GF-D8 (cell line): ENCODE results near the gene SSX2IP.
A peak's percentile ranks its signal among the peaks of the same experiment; 100 is the strongest.
"Not testable (repeated sequence)": the region's sequence is repeated elsewhere in the genome, so short reads cannot be mapped to it uniquely, and the experiment has no call there.

Source experiments
- DNase-seq: peaks from one replicate; lab custom pipeline; 2025; lab: John Stamatoyannopoulos, UW

SSX2IP gene

DNA sequence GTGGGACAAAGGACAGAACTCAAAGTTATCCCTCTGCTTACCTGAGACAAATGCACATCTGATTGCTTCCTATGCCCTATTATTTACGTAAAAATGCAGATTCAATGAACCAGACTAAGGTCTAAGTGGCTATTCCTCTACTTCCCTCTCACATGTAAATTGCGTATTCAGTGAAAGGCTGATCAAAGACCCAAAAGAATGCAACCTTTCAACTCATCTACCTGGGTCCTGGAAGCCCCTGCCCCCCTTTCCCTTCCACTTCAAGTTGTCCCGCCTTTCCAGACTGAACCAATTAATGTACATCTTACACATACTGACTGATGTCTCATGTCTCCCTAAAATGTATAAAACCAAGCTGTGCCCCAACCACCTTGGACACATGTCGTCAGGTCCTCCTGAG is 14.6 kb downstream of the SSX2IP start:
- no peak for DNase-seq

DNA sequence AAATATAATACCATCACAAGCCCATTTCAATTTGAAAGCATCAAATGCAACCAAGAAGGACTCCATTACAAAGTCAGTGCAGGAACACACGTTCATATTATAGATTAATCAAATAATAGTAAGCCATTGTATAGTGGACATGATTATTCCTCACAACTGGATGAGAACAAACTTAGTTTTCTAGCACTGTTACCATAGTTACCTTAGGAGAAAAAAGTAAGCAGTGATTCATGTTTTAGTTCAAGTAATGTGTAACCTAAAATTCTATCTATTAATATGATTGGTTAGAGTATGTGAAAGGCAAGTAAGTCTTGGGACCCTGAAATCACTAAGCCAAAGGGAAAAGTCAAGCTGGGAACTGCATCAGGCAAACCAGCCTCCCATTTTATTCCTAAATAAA is 15.2 kb downstream of the SSX2IP start:
- no peak for DNase-seq

DNA sequence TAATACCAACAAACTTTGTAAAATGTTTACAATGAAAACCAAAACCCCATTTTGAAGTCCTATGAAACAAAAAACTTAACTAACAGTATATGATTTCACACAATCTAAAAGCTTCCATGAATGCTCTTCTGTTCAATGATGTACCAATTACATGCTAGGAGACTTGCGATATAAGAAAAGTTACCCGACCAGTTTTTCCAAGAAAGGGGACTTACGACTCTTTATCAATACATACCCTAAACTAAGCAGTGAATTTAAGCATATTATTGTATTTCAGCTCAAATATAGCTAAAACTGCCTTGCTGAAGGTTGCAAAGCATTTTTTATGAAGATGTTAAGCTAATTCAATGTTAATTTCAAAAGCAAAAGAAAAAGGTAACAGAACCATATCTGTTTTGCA is 15.6 kb downstream of the SSX2IP start:
- DNase-seq, result no peak

DNA sequence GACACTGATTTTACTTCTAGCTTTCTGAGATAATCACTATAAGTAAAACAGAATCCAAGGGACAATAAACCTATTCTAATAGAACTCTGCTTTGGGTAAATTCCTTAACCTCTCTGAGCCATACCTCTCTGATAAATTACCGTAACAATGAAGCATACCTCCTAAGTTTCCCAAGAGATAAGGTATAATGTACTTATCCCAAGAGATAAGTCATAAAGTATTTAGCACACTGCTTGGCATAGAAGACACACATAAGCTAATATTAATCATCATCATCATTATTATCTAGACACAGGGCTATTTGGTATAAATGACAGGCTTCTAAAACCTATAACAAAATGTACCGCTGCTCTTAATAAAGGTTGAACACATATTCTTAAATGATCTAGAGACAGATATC is 16.2 kb downstream of the SSX2IP start:
- no peak for DNase-seq

DNA sequence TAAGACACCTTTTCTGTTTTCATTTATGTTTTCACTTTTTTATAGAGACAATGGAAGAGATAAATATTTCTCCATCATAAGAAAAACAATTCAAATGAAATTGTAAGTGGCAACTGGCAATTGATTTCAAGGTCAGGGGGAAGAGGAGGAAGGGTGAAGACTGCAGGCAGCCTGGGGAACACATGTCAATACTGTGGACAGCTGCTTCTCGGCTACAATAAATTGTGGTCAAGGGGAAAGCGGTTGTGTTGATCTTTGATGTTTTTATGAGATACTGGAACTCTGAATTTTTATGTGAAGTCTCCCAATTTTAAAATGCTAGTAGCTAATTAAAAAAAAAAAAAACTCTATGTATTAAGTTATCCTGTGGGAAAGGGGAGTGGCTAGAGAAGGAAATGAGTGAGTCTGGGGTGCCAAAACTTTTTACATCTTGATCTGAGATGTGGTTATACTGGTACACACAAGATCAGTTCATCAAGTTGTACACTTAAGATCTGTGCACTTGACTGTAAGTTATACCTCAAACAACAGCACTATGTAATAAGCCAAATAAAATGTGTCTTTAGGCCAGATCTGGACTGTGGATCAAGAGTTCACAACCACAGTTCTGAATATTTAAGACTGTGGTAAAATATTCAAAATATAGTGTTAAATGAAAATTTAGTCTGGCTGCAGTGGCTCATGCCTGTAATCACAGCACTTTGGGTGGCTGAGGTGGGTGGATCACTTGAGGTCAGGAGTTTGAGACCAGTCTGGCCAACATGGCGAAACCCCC is 18.0 kb downstream of the SSX2IP start:
- DNase-seq, result no peak

DNA sequence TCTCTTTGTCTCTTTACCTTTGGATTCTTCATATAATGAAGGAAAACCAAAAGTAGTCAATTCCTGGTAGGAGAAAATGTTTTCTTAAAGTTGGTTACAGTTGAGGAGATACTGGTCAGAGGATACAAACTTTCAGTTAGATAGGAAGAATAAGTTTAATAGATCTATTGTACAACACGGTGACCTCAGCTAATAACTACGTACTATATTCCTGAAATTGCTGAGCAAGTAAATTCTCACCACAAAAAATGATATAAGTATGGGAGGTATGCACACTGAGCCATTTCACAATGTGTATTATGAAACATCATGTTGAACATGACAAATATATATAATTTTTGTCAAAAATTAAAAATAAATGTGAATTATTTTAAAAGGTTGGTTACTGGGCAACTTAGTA is 20.4 kb downstream of the SSX2IP start:
- DNase-seq, result no peak

DNA sequence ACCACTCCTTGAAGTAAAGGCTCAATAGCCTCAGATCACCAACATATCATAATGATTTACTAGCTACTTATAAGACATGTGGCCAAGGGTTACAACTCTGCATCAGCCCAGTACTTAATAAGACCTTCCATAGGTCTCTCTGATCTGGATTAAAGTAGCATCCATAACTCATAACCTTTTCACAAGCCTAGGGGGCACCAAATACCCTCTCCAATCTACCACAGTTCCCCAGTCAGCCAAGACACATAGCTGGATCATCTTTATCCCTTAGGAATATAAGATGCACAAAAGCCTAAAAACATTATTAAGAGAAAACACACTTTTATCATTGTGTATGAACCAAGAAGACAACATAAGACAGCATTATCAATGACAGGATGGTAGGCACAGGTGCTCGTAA is 22.1 kb downstream of the SSX2IP start:
- DNase-seq, result no peak

DNA sequence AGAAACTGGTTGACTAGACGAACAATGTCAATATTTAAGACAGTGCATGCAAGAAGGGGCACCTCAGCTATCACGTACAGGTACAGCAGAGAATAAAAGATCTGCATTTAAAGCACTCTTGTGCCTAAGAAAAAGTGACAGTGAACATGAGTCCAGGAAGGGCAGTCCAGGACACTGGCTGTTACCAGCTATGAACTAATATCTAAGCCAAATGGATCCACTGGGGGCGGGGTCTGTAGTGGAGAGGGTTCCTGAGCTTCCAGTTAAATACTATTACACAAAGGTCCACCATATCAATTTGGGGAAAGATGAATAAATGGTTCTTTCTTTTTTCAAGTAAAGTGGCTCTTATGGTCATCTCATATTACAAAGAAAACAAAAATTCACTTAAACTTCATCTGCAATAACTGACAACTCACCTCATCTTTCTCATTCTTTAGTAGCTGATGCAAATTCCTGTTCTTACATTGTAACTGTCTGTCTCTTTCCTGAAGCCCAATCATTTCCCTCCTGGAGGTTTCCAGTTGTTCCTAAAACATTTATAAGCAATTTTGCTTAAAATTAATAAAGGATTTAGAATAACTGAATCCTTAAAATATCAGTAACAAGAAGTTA is 24.5 kb downstream of the SSX2IP start:
- no peak for DNase-seq

DNA sequence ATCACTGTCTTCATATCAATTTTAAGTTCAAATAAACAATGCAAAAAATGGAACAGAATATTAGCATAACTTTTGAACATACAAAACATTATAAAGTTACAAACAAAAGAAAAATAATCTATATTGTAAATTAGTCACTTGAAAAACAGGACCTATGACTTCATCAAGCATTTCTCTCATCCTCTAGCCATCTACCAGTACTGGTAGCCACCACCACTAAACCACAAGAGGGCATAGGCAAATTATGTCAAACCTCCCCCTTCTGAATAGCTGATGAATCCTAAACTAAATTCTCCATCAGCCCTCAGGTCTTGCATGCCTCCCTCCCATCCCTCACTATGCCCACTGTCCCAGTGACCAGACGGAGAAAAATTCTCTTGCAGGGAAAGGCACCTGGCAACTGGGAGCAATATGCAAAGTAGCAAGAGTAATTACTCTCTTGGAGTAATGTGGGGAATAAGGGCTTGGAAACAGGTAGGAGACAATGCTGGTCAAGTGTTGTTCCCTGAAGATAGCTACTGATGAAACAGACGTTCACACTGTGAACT is 37.1 kb downstream of the SSX2IP start:
- no peak for DNase-seq

DNA sequence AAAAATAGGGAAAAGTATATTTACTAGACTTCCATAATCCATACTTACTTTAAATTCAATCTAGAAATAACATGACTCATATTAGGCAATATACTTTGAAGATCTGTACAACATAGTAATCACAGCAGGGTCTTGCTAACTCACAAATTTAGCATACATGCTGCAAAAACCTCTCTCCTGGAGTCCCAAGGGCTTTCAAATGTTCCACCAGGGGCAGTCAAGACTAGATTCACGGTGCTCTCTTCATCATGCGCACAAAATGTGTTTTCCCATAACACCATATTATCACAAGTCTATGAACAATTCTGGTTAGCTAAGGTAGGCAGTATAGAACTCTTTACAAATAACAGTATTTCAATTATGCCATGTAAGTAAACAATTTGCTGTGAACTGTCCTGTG is 45.8 kb downstream of the SSX2IP start:
- no peak for DNase-seq

DNA sequence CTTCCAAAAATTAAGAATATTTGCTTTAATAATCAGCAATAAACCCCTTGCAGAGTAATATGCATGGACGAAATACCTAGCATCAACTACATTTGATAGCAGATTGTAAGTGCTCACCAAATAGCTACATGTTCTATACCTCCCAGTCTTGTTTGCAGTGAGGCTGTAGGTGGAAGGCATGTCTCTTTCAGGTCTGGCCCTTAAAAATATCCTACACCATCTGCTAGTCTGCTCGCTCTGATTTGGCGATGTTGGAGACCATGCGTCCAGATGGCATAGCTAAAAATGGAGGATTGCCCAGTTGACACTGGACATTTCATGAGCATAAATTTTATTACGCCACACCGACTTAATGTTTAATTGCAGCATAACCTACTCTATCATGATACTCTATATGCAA is 47.1 kb downstream of the SSX2IP start:
- no peak for DNase-seq

DNA sequence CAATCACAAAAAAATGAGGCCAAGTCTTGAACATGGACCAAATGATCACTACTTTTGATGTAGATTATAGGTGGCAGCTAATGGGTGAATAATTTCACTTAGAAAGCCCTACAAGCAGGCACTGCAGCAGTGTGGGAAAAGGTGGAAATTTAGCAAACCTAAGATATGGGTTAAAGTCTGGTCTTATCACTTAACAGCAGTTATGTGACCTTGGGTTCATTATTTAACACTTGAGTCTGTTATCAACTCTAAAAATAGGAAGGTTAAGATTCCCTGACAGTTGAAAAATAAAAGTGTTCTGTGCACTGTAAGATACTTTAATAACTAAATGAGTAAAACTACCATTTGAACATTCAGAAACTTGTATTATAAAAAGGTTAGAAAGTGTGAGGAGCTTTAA is 47.5 kb downstream of the SSX2IP start:
- DNase-seq, result no peak

DNA sequence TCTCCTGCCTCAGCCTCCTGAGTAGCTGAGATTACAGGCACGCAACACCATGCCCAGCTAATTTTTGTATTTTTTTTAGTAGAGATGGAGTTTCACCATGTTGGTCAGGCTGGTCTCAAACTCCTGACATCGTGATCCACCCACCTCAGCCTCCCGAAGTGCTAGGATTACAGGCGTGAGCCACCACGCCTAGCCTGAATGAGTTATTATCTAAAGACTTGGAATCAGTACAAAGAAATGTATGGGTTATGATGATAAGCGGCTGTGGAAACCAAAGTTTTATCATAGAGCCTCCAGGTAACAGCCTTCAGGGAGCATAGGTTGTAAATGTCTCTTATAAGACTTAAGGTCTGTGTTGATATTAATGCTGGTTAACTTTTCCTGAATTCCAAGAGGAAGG is 50.5 kb downstream of the SSX2IP start:
- DNase-seq, result not testable (repeated sequence)

DNA sequence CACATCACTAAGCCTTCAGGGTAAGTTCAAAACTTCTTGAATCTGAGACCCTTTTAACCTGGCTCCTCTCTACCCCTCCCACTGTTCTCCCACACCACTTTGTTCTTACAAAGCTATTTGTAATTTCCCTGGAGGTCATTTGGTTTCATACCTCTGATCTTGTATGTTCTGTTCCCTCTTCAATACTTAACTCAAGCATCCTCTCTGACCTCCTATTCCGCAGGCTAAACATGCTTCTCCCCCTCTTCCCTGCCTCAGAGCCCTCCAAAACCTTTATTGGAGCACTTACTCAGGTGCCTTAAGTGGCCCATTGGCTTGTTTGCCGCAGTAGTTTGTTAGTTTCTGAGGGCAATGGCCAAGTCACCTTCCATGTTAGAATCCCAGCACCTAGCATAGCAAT is 54.8 kb downstream of the SSX2IP start:
- no peak for DNase-seq

DNA sequence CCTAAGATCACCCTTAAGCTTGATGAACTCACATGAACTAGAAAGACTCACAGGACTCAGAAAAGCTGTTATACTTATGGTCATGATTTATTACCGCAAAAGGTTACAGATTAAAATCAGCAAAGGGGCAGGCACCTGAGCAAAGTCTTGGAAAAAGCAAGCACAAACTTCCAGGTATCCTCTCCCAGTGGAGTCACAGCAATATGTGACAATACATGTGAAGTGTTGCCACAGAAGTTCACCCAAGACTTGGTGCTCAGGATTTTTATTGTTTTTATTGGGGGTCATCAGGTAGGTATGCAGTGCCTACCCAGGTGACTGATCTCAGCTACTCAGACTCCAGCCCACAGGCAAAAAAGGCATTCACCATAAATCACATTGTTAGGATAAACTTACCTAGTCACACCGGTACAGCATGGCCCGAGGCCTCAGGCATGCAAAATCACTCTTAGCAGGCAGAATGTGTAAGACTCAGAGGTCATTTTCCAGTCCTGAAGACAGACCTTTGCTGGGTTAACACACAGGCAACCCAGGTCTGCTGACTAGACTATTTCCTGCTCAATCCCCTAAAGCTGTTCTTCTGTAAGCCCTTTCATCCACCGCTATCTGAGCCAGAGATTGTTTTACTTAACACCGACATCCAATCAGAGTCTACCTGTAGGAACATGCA is 55.6 kb downstream of the SSX2IP start:
- DNase-seq, result no peak

DNA sequence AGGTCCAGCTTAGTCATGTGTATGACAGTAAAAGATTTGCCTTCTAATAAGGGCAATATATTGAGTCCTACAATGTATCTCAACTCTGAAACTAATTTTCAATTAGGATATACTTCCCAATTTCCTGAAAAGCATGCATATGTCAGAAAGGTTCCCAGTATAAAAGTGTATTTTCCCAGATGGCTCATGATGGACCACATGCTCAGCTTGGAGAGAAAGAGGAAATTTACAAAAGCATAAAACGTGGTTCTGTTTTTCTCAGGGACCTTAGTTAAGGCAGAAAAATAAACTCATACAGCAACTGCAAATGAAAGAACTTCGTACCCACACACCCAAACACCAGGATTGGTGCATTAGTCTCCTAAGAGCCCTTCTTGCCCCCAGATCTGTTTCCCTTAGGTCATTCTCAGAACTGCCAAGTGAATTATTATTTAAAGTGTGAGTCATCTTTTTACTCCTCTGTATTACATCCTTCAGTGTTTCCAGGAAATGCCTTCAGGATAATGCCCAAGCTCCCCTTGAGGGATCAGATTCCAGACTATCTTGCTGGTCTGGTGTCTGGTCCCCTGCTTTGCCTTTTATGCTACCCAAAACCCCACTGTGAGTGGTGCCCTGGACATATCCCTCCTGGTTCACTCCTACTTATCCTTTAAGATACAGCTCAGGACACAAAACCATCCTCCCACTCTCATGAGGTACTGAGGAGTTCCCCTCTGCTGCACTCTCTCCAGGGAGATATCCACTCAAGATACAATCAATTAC is 57.4 kb downstream of the SSX2IP start:
- no peak for DNase-seq

DNA sequence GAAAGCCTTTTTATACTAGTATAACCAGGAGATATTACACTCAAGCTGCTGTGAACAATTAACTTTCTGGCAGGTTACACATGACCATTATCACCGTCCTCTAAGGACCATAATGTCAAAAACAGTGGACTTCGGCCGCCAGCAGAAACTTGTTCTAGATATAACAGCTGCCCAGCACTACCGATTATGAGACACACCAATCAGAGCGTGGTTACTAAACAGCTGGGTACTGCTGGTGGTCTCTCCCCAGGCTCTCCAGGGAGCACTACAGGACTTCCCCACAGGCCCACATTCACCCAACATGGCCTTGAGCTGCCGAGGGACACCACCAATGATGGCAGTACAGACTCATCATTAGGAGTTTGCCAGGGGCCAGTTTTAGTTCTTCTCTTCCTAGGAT is 58.1 kb downstream of the SSX2IP start:
- DNase-seq, result no peak

DNA sequence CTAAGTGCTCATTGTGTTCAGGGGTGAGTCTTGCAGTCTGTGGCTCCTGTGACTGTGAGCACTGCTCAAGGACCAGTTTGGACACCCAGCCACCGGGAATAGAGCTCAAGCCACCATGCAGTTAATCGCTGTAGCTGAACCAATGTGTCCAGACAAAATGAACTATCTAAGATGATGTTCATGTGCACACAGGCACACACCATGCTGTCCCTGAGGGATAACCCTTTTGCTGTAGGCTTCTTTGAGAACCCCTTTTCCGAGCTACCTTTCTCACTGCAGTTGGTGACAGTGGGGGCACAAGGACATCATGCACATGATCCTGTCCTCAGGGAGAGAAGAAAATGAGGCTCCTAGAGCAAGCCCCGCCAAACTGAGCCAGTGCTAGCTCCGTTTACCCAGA is 65.4 kb downstream of the SSX2IP start:
- no peak for DNase-seq

DNA sequence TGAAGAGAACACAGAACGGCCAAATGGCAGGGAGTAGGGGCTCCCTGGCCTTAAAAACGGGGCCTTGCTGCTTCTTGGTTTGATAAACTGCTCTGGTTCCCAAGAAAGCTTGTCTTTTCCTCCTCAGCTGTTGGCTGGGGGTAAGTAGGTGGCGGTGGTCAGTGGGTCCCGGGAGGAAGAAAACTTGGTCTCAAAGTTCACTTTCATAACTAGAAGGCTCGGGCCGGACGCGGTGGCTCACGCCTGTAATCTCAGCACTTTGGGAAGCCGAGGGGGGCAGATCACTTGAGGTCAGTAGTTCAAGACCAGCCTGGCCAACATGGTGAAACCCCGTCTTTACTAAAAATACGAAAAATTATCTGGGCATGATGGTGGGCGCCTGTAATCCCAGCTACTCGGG is 68.7 kb downstream of the SSX2IP start:
- no peak for DNase-seq

DNA sequence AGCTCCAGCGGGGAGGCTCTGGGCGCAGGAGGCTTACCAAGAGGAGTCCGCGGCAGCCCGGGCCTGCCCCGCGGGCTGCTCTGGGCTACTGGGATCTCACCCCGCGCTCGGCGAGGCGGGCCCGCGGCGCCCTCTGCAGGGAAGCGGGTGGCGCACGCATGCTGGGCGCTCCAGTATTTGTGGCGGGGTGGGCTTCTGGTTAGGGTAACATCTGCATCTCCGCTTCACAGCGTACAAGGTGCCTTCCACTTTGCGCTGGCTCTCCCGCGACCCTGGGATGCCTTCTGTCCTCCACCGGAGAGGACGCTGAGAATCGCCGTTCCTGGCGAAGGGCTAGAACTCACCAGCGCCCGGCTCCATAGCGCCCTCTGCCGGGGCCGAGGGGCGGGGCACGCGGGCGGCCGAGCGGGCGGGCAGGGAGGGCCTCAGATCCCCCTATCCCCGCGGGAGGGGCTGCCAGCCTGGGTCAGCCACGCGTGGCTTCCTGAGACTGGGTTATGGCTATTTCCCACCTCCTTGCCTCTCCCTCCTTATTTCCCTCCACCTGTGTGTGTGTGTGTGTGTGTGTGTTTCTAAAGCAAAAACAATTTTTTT is 69.4 kb downstream of the SSX2IP start:
- peak; percentile 51 for DNase-seq

DNA sequence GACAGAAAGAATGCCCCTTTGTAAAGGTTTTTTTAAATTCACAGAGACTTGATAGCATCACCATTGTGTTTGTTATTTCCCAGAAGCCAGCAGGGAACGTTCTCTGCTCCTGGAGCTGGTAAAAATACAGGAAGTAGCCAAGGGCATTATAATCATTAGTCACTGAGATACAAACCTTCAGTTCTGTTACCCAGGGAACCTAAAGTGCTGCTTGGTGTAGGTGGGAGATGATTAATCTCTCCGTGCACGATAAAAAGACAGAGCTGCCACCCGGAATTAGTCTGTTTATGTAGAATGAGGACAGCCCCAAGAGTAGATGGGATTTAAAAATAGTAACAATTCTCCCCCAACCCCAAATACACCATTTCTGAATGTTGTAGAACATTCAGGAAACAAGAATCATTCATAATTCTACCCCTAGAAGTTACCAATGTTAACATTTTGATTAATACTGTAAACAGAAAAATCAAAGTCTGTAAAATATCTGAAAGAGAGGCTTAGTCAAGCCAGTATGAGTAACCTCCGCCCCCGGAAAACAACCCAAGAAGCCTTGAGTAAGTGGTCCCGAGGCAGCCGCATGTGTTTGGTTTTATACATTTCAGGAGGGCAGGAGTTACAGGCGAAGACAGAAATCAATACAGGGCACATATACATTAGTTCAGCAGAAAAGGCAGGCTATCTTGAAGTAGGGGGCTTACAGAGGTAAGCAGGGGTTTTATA is 70.7 kb downstream of the SSX2IP start:
- DNase-seq, result no peak
